GM23248 (cell line): Measurements from ENCODE around the gene NEDD4L. TPM values are rescaled to one million over a fixed set of nuclear protein-coding genes. Genes with fewer than 3 reads are reported as not detected.

Experiments
- DNase-seq: peaks from one replicate; pipeline ENCODE4 v3.0.0-alpha.2; 2015
- H2AFZ ChIP-seq: fragments of 200-600 bp; sonication (generic); 2 replicates; pipeline ENCODE4 v1.6.1; 2016; ENCODE audit warnings: antibody characterized with exemption
- H3F3A ChIP-seq: fragments of 200-600 bp; sonication (generic); 2 replicates; pipeline ENCODE4 v1.6.1; 2016; ENCODE audit warnings: mild to moderate bottlenecking, antibody characterized with exemption, mixed run types; ENCODE audit not compliant: insufficient read depth
- H3K27ac ChIP-seq: fragments of 200-600 bp; sonication (generic); 2 replicates; pipeline ENCODE4 v1.5.1; 2016; ENCODE audit warnings: mild to moderate bottlenecking
- H3K27me3 ChIP-seq: fragments of 200-600 bp; sonication (generic); replicated peaks from 2 replicates; pipeline ENCODE4 v1.6.1; 2016; ENCODE audit warnings: mild to moderate bottlenecking; ENCODE audit not compliant: insufficient read depth
- H3K36me3 ChIP-seq: fragments of 200-600 bp; sonication (generic); 2 replicates; pipeline ENCODE4 v1.6.1; 2016; ENCODE audit warnings: low read depth, mild to moderate bottlenecking
- H3K4me1 ChIP-seq: fragments of 200-600 bp; sonication (generic); 2 replicates; pipeline ENCODE4 v1.6.1; 2016; ENCODE audit warnings: mild to moderate bottlenecking; ENCODE audit not compliant: insufficient read depth
- H3K4me2 ChIP-seq: fragments of 200-600 bp; sonication (generic); one replicate; pipeline ENCODE4 v1.6.1; 2016; ENCODE audit warnings: mild to moderate bottlenecking; ENCODE audit not compliant: unreplicated experiment
- H3K4me3 ChIP-seq: fragments of 200-600 bp; sonication (generic); 2 replicates; pipeline ENCODE4 v1.5.1; 2016; ENCODE audit warnings: mild to moderate bottlenecking
- H3K79me2 ChIP-seq: fragments of 200-600 bp; sonication (generic); 2 replicates; pipeline ENCODE4 v1.6.1; 2016; ENCODE audit warnings: mild to moderate bottlenecking; ENCODE audit not compliant: insufficient read depth
- H3K9ac ChIP-seq: fragments of 200-600 bp; sonication (generic); 2 replicates; pipeline ENCODE4 v1.6.1; 2016; ENCODE audit warnings: mild to moderate bottlenecking
- H3K9me2 ChIP-seq: fragments of 200-600 bp; sonication (generic); 2 replicates; pipeline ENCODE4 v1.6.1; 2016; ENCODE audit warnings: mixed run types, mild to moderate bottlenecking, moderate library complexity; ENCODE audit not compliant: insufficient read depth
- H3K9me3 ChIP-seq: fragments of 200-600 bp; sonication (generic); one replicate; pipeline ENCODE4 v1.6.1; 2017; ENCODE audit warnings: low read depth
- H4K20me1 ChIP-seq: fragments of 200-600 bp; sonication (generic); 2 replicates; pipeline ENCODE4 v1.6.0; 2016; ENCODE audit not compliant: insufficient read depth
- EZH2 ChIP-seq: fragments of 200-600 bp; sonication (generic); IDR thresholded peaks from 2 replicates; pipeline ENCODE4 v1.6.1; 2018; ENCODE audit warnings: antibody characterized with exemption, mild to moderate bottlenecking; ENCODE audit not compliant: insufficient read depth, poor library complexity, severe bottlenecking
- EZH2phosphoT487 ChIP-seq: fragments of 200-600 bp; sonication (generic); IDR thresholded peaks from 2 replicates; pipeline ENCODE4 v1.6.1; 2018; ENCODE audit warnings: antibody characterized with exemption, moderate library complexity, mild to moderate bottlenecking, low read depth; ENCODE audit not compliant: insufficient read depth
- WGBS, 2 experiments: methylation state at CpG; one replicate each; pipeline ENCODE4 v1.1.6; 2015 to 2017; ENCODE audit warnings: low lambda C conversion rate in 2 of 2, low coverage in 1 of 2; ENCODE audit errors: missing lambda C conversion rate in 2 of 2; 5-methylcytosine and 5-hydroxymethylcytosine counted together
- in situ Hi-C: fragments of 300-500 bp; cut with MboI; formaldehyde crosslinking; loops from 2 replicates; pipeline ENCODE4 v1.15.0; 2020
- polyA plus RNA-seq: library from polyadenylated mRNA; unstranded; fragments of >200 nt; fragmentation: Nextera tagmentation; extraction: Ambion mirVana; gene quantifications from 2 replicates; pipeline ENCODE4 v1.2.1, GENCODE V29; 2016
- total RNA-seq: library from RNA; depleted of rRNA; stranded (reverse); fragments of >200 nt; shearing (Covaris generic); gene quantifications from 2 replicates; pipeline ENCODE4 v1.2.3, GENCODE V29; 2014

NEDD4L gene
- total and polyA plus RNA-seq, 2 experiments from 2014 or later = 3.7 to 6.1 TPM

- H3K9ac ChIP-seq = no peak overlapping the region
- no peaks in the 10 kb centered on the region for H3K9me2 ChIP-seq
- DNase-seq = peak; percentile 35
- no peaks in the 10 kb centered on the region for H3K36me3 ChIP-seq
- no peak overlapping the region for H2AFZ ChIP-seq
- TF ChIP-seq EZH2phosphoT487 = no peak
- TF ChIP-seq EZH2 = no peak
- no peaks in the 10 kb centered on the region; the same call in 1 of the 2 replicates for H3F3A ChIP-seq
- H3K27ac ChIP-seq = no peak overlapping the region
- peaks cover 3% of the 10 kb centered on the region for H3K4me1 ChIP-seq
- no peaks in the 10 kb centered on the region; the same call in 1 of the 2 replicates for H3K27me3 ChIP-seq
- in situ Hi-C loops = no loop called here
- no peak overlapping the region for H3K4me3 ChIP-seq
- no peaks in the 10 kb centered on the region for H3K9me3 ChIP-seq
- 95 to 100% methylated on average over 1 of the region's 1 CpG for WGBS, 2 experiments
- no peaks in the 10 kb centered on the region for H4K20me1 ChIP-seq
- H3K79me2 ChIP-seq = no peaks in the 10 kb centered on the region
- H3K4me2 ChIP-seq = no peak overlapping the region
These were observed 45.6 kb upstream of the NEDD4L start for GRCh38 chr18:57998461-57998860.

- WGBS, 2 experiments = 25 to 26% methylated on average over 3 of the region's 3 CpGs
- peak; percentile 85 for DNase-seq
- H4K20me1 ChIP-seq = no peaks in the 10 kb centered on the region
- no peaks in the 10 kb centered on the region for H3K9me2 ChIP-seq
- no peaks in the 10 kb centered on the region for H3K79me2 ChIP-seq
- no peak overlapping the region for H2AFZ ChIP-seq
- peak overlapping the region; percentile 25; the same call in 1 of the 2 replicates for H3K9ac ChIP-seq
- in situ Hi-C loops = no loop called here
- H3K4me1 ChIP-seq = peaks cover 37% of the 10 kb centered on the region
- H3K27ac ChIP-seq = peak overlapping the region; percentile 75
- H3K36me3 ChIP-seq = no peaks in the 10 kb centered on the region
- peak overlapping the region; percentile 36 for H3K4me2 ChIP-seq
- no peak overlapping the region for H3K4me3 ChIP-seq
- H3F3A ChIP-seq = peaks cover 27% of the 10 kb centered on the region
- H3K27me3 ChIP-seq = no peaks in the 10 kb centered on the region
- TF ChIP-seq EZH2phosphoT487 (no peak), EZH2 (no peak)
- H3K9me3 ChIP-seq = no peaks in the 10 kb centered on the region
These were observed 39.7 kb upstream of the NEDD4L start for GRCh38 chr18:58004317-58004716.

GRCh38 chr18:58005011-58005410 lies 39.0 kb upstream of the NEDD4L start:
- peaks cover 27% of the 10 kb centered on the region for H3F3A ChIP-seq
- H3K27ac ChIP-seq = peak overlapping the region; percentile 75
- no peak overlapping the region for H2AFZ ChIP-seq
- no peaks in the 10 kb centered on the region for H3K27me3 ChIP-seq
- TF ChIP-seq EZH2 = no peak
- TF ChIP-seq EZH2phosphoT487 = no peak
- H3K9me3 ChIP-seq = no peaks in the 10 kb centered on the region
- no peaks in the 10 kb centered on the region for H3K36me3 ChIP-seq
- no peaks in the 10 kb centered on the region for H3K79me2 ChIP-seq
- peak; percentile 68 for DNase-seq
- H4K20me1 ChIP-seq = no peaks in the 10 kb centered on the region
- 60 to 75% methylated on average over 2 of the region's 2 CpGs for WGBS, 2 experiments
- peak overlapping the region; percentile 25 for H3K9ac ChIP-seq
- peak overlapping the region; percentile 36 for H3K4me2 ChIP-seq
- peaks cover 40% of the 10 kb centered on the region for H3K4me1 ChIP-seq
- no peak overlapping the region for H3K4me3 ChIP-seq
- in situ Hi-C loops = no loop called here
- H3K9me2 ChIP-seq = no peaks in the 10 kb centered on the region

GRCh38 chr18:58005885-58006523 lies 38.0 kb upstream of the NEDD4L start:
- DNase-seq = peak; percentile 89

GRCh38 chr18:58009166-58009565 lies 34.9 kb upstream of the NEDD4L start:
- Histone ChIP-seq H3K27me3 (no peaks in the 10 kb centered on the region), H3K79me2 (no peaks in the 10 kb centered on the region), H3K9me2 (peaks cover 5% of the 10 kb centered on the region; the same call in 1 of the 2 replicates), H3K9ac (no peak overlapping the region), H3F3A (peaks cover 26% of the 10 kb centered on the region), H3K4me1 (peaks cover 47% of the 10 kb centered on the region), H3K4me3 (no peak overlapping the region), H3K36me3 (no peaks in the 10 kb centered on the region), H3K9me3 (no peaks in the 10 kb centered on the region), H4K20me1 (no peaks in the 10 kb centered on the region), H2AFZ (no peak overlapping the region), H3K4me2 (no peak overlapping the region), H3K27ac (no peak overlapping the region)
- in situ Hi-C loops = no loop called here
- peak; percentile 28 for DNase-seq
- TF ChIP-seq EZH2 (no peak), EZH2phosphoT487 (no peak)

More at GRCh38 chr18:58005885-58006523, 38.0 kb upstream of the NEDD4L start:
- no peaks in the 10 kb centered on the region for H3K79me2 ChIP-seq
- peaks cover 27% of the 10 kb centered on the region for H3F3A ChIP-seq
- in situ Hi-C loops = no loop called here
- H4K20me1 ChIP-seq = no peaks in the 10 kb centered on the region
- H3K4me1 ChIP-seq = peaks cover 40% of the 10 kb centered on the region
- no peaks in the 10 kb centered on the region for H3K9me2 ChIP-seq
- H3K4me2 ChIP-seq = no peak overlapping the region
- no peaks in the 10 kb centered on the region for H3K36me3 ChIP-seq
- no peaks in the 10 kb centered on the region for H3K9me3 ChIP-seq
- 39 to 41% methylated on average over 3 of the region's 3 CpGs for WGBS, 2 experiments
- no peak for TF ChIP-seq EZH2
- no peak for TF ChIP-seq EZH2phosphoT487
- H3K27ac ChIP-seq = peak overlapping the region; percentile 75
- H3K9ac ChIP-seq = no peak overlapping the region
- H2AFZ ChIP-seq = no peak overlapping the region
- no peak overlapping the region for H3K4me3 ChIP-seq
- no peaks in the 10 kb centered on the region for H3K27me3 ChIP-seq
